ENCODE measurements around the gene PXMP4. TPM values are rescaled to one million over a fixed set of nuclear protein-coding genes. Genes with fewer than 3 reads are reported as not detected.

Gene PXMP4
- total RNA-seq, 1 experiment from 2014 or later: 3.3 TPM

GRCh38 chr20:33724439-33725094 is 4.5 kb upstream of the PXMP4 start:
- Mint-ChIP-seq H3K27ac (no peak overlapping the region), H3K4me1 (peaks cover under 1% of the 10 kb centered on the region), H3K36me3 (peaks cover 2% of the 10 kb centered on the region; the same call in 1 of the 2 replicates), H3K27me3 (ENCODE audit: low read depth) (peaks cover 4% of the 10 kb centered on the region; the same call in 1 of the 2 replicates), H3K9me3 (peaks cover 7% of the 10 kb centered on the region), H3K4me3 (no peak overlapping the region)
- no peak for ATAC-seq
- POLR2A ChIA-PET: no interaction called here
- CTCF ChIA-PET: interaction anchor here (0.6 to 1.2 kb wide), 2 partner anchors 18 to 19 kb away, joined by 3 to 4 read pairs; no protein-coding TSS in a partner anchor
- TF ChIP-seq KAT7 (CRISPR knock-in tag; IDR thresholded peaks at IDR 0.05; ENCODE audit: borderline replicate concordance) (no peak), FOXJ3 (CRISPR knock-in tag; IDR thresholded peaks at IDR 0.05; ENCODE audit: borderline replicate concordance) (no peak), OVOL2 (CRISPR knock-in tag; IDR thresholded peaks at IDR 0.05; ENCODE audit: borderline replicate concordance) (no peak)
- no peak for DNase-seq (ENCODE audit: low spot score)

DNA sequence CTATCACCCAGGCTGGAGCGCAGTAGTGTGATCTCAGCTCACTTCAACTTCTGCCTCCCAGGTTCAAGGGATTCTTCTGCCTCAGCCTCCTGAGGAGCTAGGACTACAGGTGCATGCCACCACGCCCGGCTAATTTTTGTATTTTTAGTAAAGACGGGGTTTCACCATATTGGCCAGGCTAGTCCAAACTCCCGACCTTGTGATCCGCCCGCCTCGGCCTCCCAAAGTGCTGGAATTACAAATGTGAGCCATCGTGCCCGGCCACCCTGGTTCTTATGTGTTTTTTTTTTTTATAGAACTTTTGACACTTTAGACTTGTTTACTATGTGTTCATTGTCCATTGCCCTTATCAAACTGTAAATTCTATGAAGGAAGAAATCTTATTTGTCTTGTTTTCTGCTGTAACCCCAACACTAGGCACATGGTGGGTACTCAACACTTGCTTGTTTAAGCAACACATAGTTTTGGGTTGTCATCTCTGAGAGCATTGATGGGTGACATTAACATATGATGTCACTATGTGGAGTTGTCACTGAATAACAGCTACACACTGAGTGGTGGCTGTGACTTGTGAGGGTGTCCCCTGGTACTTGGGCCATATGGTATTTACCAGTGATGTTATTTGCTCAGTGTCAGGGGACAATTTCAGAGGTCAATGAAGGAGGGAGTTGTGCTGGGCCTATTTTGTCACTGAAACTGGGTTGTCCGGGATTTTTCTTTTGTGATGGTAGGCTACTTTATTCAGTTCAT is 1.5 kb upstream of the PXMP4 start:
- ATAC-seq (no peak), DNase-seq (ENCODE audit: low spot score) (no peak)
- H3K27me3 Mint-ChIP-seq (ENCODE audit: low read depth): peaks cover 6% of the 10 kb centered on the region; the same call in 1 of the 2 replicates
- H3K36me3 Mint-ChIP-seq: peaks cover 2% of the 10 kb centered on the region; the same call in 1 of the 2 replicates
- peaks cover 7% of the 10 kb centered on the region for H3K9me3 Mint-ChIP-seq
- H3K4me1 Mint-ChIP-seq: peaks cover 4% of the 10 kb centered on the region
- CTCF ChIA-PET: no interaction called here
- no peak for TF ChIP-seq CREB1 (CRISPR knock-in tag; IDR thresholded peaks at IDR 0.05)
- TF ChIP-seq NFE2L1 (CRISPR knock-in tag; IDR thresholded peaks at IDR 0.05): no peak
- TF ChIP-seq ZBTB43 (CRISPR knock-in tag; IDR thresholded peaks at IDR 0.05): no peak
- TF ChIP-seq E2F4 (CRISPR knock-in tag; IDR thresholded peaks at IDR 0.05; ENCODE audit: borderline replicate concordance, low read depth): no peak
- no peak for TF ChIP-seq FOXK1 (CRISPR knock-in tag; IDR thresholded peaks at IDR 0.05)
- no peak for TF ChIP-seq ZMAT4 (CRISPR knock-in tag; IDR thresholded peaks at IDR 0.05)
- no peak for TF ChIP-seq IRF2 (CRISPR knock-in tag; IDR thresholded peaks at IDR 0.05; ENCODE audit: borderline replicate concordance, low read depth)
- H3K27ac Mint-ChIP-seq: no peak overlapping the region
- H3K4me3 Mint-ChIP-seq: no peak overlapping the region
- POLR2A ChIA-PET: interaction anchor here (0.7 kb wide), 1 partner anchor 55 kb away, joined by 4 read pairs; no protein-coding TSS in a partner anchor

DNA sequence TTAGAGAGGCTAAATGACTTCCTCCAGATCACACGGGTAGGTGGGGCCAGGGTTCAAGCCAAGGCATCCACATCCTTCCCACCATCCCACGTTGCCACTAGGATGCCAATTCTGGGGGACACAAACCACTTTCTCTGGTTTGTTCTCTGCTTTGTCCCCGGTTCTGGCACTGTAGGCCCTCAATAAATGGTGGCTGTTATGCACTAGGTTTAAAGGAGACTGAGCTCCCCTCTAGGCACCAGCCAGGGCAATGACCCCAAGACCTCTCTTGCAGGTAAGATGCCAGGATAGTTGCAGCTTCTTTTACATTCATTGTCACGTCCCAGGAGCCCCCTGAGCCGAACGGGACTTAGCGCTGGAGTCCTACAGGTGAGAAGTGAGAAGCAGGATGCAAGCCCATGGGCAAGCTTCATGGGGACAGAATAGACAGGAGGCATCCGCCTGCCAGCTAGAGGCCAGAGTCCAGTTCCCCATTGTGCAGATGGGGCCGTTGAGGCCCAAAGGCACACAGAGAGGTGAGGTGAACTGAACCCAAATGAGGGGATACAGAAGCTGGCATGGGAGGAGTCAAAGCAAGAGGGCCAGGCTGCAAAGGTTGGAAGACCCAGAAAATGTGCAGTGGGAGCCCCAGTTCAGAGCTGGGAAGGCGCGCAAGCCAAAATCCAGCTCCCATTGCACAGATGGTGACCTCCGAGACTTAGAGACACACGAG is 677 bp downstream of the PXMP4 start:
- Mint-ChIP-seq H3K4me1 (peaks cover 4% of the 10 kb centered on the region), H3K4me3 (peak overlapping the region; percentile 70), H3K27ac (no peak overlapping the region), H3K9me3 (peaks cover 7% of the 10 kb centered on the region), H3K27me3 (ENCODE audit: low read depth) (peaks cover 6% of the 10 kb centered on the region; the same call in 1 of the 2 replicates), H3K36me3 (peaks cover 2% of the 10 kb centered on the region; the same call in 1 of the 2 replicates)
- POLR2A ChIA-PET: interaction anchor here (1.0 to 1.7 kb wide), 3 partner anchors 13 to 230 kb away, joined by 3 to 4 read pairs (median 4); partner anchors contain the start of genes CBFA2T2 and ZNF341
- DNase-seq (ENCODE audit: low spot score): no peak
- CTCF ChIA-PET: interaction anchor here (0.6 to 4.0 kb wide), 11 partner anchors 11 to 303 kb away, joined by 3 to 19 read pairs (median 4); partner anchors contain the start of genes ACTL10 and ZNF341
- no peak for ATAC-seq
- TF ChIP-seq ATF1 (CRISPR knock-in tag; IDR thresholded peaks at IDR 0.05): no peak
- no peak for TF ChIP-seq ESRRA (CRISPR knock-in tag; IDR thresholded peaks at IDR 0.05; ENCODE audit: borderline replicate concordance)
- TF ChIP-seq JUN (CRISPR knock-in tag; IDR thresholded peaks at IDR 0.05): no peak
- TF ChIP-seq MYBL2 (CRISPR knock-in tag; IDR thresholded peaks at IDR 0.05): no peak
- no peak for TF ChIP-seq ZNF416 (CRISPR knock-in tag; IDR thresholded peaks at IDR 0.05)
- TF ChIP-seq, protein P1, sequence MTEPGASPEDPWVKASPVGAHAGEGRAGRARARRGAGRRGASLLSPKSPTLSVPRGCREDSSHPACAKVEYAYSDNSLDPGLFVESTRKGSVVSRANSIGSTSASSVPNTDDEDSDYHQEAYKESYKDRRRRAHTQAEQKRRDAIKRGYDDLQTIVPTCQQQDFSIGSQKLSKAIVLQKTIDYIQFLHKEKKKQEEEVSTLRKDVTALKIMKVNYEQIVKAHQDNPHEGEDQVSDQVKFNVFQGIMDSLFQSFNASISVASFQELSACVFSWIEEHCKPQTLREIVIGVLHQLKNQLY (CRISPR knock-in tag; IDR thresholded peaks at IDR 0.05): no peak
- no peak for TF ChIP-seq AR (CRISPR knock-in tag; IDR thresholded peaks at IDR 0.05)
- TF ChIP-seq NR3C1 (CRISPR knock-in tag; conservative IDR thresholded peaks at IDR 0.05; ENCODE audit: low read depth): no peak
- TF ChIP-seq KAT7 (CRISPR knock-in tag; IDR thresholded peaks at IDR 0.05; ENCODE audit: borderline replicate concordance): no peak

Data from WTC11 (cell line).